Stimulated activated CD8-positive, alpha-beta memory T cell treated with anti-CD3 and anti-CD28 coated beads, Interleukin-7, amount 100 ng/mL, for 48 hours (primary cell): ENCODE data around the gene P2RX4.
"Not testable (repeated sequence)": the region's sequence is repeated elsewhere in the genome, so short reads cannot be mapped to it uniquely, and the experiment has no call there.

Experiments used
- DNase-seq, 2 donors: peaks; one replicate each; pipeline ENCODE4 v3.0.0-alpha.2; 2020; ENCODE audit warnings: low read depth in 1 of 2; ENCODE audit errors: extremely low read depth in 1 of 2

The P2RX4 gene

DNA sequence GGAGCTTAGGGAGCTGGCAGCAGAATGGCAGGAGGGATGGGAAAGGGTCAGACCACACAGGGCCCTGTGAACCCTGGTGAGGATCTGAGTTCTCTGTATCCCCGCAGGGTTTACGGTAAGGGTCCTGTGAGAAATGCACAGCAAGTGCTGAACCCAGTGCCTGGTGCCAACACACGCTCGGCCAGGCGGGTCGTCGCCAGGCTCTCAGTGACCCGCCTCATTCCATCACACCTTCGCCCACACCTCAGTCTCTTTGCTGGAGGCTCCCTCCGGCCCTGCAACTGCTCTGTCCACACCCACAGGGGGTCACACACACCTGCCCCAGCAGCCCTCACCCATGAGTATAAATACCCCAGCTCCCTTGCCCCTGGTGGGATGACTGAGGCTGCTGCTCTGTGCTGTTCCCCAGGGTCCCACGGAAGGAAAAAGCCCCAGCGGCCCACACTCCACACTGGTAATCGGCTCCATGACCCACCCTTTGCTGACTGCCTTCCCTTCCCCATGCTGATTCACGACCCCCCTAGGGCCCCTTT is 63.5 kb downstream of the P2RX4 start:
- DNase-seq, result no peak

GRCh38 chr12:121274036-121274763 is 64.3 kb downstream of the P2RX4 start:
- DNase-seq, result no peak

DNA sequence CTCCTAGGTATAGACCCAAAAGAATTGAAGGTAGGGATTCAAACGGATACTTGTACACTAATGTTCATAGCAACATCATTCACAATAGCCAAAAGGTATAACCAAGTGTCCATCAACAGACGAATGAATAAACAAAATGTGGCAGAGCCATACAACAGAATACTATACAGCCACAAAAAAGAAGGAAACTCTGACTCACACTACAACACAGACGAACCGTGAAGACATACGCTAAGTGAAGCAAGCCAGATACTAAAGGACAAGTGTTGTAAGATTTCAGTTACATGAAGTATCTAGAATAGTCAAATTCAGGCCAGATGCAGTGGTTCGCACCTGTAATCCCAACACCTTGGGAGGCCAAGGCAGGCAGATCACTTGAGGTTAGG is 67.4 kb downstream of the P2RX4 start:
- DNase-seq, result no peak

DNA sequence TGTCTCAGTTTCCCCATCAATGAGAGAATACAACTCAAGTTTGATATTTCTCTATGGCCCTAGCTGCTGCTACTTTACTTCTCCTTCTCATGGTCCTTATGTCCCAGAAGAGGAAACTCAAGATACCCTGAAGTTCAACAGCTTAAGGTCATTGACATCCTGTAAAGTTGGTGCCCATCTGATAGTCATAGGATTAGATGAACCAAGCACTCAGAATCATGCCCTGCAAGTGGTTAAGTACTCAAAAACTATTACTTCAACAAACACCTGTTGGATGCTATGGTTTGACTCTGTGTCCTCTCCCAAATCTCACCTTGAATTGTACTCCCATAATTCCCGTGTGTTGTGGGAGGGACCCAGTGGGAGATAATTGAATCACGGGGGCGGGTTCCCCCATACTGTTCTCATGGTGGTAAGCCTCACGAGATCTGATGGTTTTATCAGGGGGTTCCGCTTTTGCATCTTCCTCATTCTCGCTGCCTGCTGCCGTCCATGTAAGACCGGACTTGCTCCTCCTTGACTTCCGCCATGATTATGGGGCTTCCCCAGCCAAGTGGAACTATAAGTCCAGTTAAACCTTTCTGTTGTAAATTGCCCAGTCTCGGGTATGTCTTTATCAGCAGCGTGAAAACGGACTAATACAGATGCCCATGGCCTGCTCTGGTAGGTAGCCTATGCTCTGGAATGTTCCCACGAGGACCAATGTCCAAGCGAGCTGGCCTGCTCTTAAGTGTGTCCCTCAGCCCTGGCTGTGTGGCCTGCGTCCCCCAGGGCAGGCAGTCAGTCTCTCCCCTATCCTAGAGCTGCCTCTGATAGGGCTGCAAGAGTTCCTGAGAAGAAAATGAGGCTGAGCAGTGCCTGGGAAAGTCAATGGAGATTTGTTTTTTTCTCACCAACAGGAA is 68.5 kb downstream of the P2RX4 start:
- no peak for DNase-seq

- DNase-seq, result no peak
Measured at GRCh38 chr12:121279071-121279375, 69.1 kb downstream of the P2RX4 start.

DNA sequence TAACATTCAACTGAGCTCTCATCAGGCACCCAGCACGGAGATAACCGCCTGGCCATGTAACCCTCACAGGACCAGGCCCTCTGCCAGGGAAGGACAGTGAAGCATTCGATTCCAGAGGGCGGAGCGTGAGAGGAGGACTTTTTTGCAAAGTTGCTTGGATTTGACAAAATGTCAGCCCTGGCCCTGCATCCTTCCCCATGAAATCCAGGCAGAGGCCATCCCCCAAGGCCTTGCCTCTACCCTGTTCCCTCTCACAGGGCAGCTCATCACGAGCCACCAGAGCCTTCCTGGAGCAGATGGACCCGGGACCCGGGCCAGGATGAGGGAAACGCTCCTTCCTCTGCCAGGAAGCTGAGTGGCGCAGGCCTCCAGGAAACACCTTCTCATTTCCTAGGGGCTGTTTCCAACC is 69.6 kb downstream of the P2RX4 start:
- no peak for DNase-seq

GRCh38 chr12:121280531-121280930 is 70.6 kb downstream of the P2RX4 start:
- DNase-seq, result not testable (repeated sequence)

DNA sequence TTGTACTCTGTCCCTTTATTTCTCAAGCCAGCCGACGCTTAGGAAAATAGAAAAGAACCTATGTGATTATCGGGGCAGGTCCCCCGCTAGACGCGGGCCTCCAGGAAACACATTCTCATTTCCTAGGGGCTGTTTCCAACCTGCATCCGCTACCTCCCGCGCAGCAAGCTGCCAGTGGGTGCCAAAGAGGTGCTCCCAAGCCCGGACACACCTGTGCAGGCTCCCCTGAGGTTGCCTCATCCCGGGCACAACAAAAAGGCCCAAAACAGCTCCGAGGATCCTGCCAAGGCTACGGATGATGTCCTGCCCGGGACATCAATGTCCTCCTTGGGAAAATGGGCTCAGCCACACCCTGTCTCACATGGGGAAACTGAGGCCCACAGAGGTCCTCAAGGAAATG is 71.2 kb downstream of the P2RX4 start:
- not testable (repeated sequence) for DNase-seq

DNA sequence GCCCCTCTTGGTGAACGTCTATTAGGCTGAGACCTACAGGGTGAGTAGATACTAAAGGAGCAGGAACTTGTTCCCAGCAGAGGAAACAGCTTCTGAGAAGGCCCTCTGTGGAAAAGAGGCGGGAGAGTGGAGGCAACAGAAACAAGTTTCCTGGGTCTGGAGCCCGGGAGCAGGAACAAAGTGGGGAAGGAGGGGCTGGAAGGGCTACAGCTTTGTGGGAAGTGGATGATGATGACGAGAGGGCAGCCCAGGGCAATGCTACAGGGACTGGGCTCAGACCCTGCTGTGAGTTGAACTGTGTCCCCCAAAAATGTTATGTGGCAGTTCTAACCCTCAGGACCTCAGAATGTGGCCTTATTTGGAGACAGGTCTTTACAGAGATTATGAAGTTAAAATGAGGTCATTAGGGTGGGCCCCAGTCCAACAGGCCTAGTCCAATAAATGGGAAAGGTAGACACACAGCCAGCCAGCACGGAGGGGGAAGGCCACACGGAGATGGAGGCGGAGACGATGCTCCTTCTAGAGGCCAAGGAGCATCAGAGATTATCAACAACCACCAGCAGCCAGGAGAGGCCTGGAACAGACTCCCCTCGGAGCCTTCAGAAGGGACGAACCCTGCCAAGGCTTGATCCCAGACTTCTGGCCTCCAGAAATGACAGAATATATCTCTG is 72.3 kb downstream of the P2RX4 start:
- DNase-seq, result no peak

- DNase-seq, result not testable (repeated sequence)
Measured at GRCh38 chr12:121282910-121283309, 73.0 kb downstream of the P2RX4 start.

- no peak for DNase-seq
Measured at GRCh38 chr12:121283388-121283787, 73.5 kb downstream of the P2RX4 start.
